BLaER1 treated with 17β-estradiol and CSF1 and Interleukin-3, amounts not matched to agents 10 nM and 100 nM (cell line): ENCODE data around the gene NEDD4L.
A peak's percentile ranks its signal among the peaks of the same experiment; 100 is the strongest.

ENCODE experiments used
- H3K27ac ChIP-seq, 11 experiments: shearing (Covaris generic); formaldehyde crosslinking; 2 replicates each; pipeline ENCODE4 v1.8.1; 2022
- H3K27me3 ChIP-seq, 11 experiments: shearing (Covaris generic); formaldehyde crosslinking; 2 replicates each; pipeline ENCODE4 v1.8.1; 2022
- H3K36me3 ChIP-seq, 11 experiments: shearing (Covaris generic); formaldehyde crosslinking; 2 replicates each; pipeline ENCODE4 v1.8.1; 2022
- H3K4me1 ChIP-seq, 10 experiments: shearing (Covaris generic); formaldehyde crosslinking; 2 replicates each; pipeline ENCODE4 v1.8.1; 2022
- H3K4me2 ChIP-seq, 11 experiments: shearing (Covaris generic); formaldehyde crosslinking; 2 replicates each; pipeline ENCODE4 v1.8.1; 2022
- H3K4me3 ChIP-seq, 10 experiments: shearing (Covaris generic); formaldehyde crosslinking; 2 replicates each; pipeline ENCODE4 v1.8.1; 2022
- H3K9ac ChIP-seq, 11 experiments: shearing (Covaris generic); formaldehyde crosslinking; 2 replicates each; pipeline ENCODE4 v1.8.1; 2022
- H3K9me3 ChIP-seq, 11 experiments: shearing (Covaris generic); formaldehyde crosslinking; replicated peaks in 1 of 11; 2 replicates each; pipeline ENCODE4 v1.8.1; 2022
- H4K20me1 ChIP-seq, 11 experiments: shearing (Covaris generic); formaldehyde crosslinking; 2 replicates each; pipeline ENCODE4 v1.8.1; 2022
- Cebpa-rat ChIP-seq, 11 experiments: shearing (Covaris generic); IDR thresholded peaks; 2 replicates each; pipeline ENCODE4 v1.8.1; 2022

Gene NEDD4L

GRCh38 chr18:58025205-58025604 is 18.8 kb upstream of the NEDD4L start:
- H3K9ac ChIP-seq, result no peak overlapping the region
- no peaks in the 10 kb centered on the region for H3K36me3 ChIP-seq
- TF ChIP-seq Cebpa-rat (IDR thresholded peaks at IDR 0.05), result peak in 3 of 11 experiments; percentile 21 to 62 (median 41); a peak in 3 of 22 replicates
- no peaks in the 10 kb centered on the region for H3K9me3 ChIP-seq
- no peaks in the 10 kb centered on the region for H3K27me3 ChIP-seq
- H3K4me3 ChIP-seq, result no peak overlapping the region
- H4K20me1 ChIP-seq, result no peaks in the 10 kb centered on the region
- no peak overlapping the region for H3K4me2 ChIP-seq
- H3K27ac ChIP-seq, result no peak overlapping the region
- H3K4me1 ChIP-seq, result no peaks in the 10 kb centered on the region

GRCh38 chr18:58025733-58026132 is 18.3 kb upstream of the NEDD4L start:
- H3K4me2 ChIP-seq, result no peak overlapping the region
- no peaks in the 10 kb centered on the region for H3K9me3 ChIP-seq
- no peaks in the 10 kb centered on the region for H4K20me1 ChIP-seq
- no peaks in the 10 kb centered on the region for H3K36me3 ChIP-seq
- no peak overlapping the region for H3K27ac ChIP-seq
- no peaks in the 10 kb centered on the region for H3K4me1 ChIP-seq
- H3K4me3 ChIP-seq, result no peak overlapping the region
- H3K27me3 ChIP-seq, result no peaks in the 10 kb centered on the region
- no peak overlapping the region for H3K9ac ChIP-seq
- TF ChIP-seq Cebpa-rat (IDR thresholded peaks at IDR 0.05), result no peak

- H4K20me1 ChIP-seq, result no peaks in the 10 kb centered on the region
- no peak for TF ChIP-seq Cebpa-rat (IDR thresholded peaks at IDR 0.05)
- no peaks in the 10 kb centered on the region for H3K9me3 ChIP-seq
- H3K4me1 ChIP-seq, result no peaks in the 10 kb centered on the region
- H3K9ac ChIP-seq, result no peak overlapping the region
- H3K4me2 ChIP-seq, result no peak overlapping the region
- no peak overlapping the region for H3K4me3 ChIP-seq
- H3K27me3 ChIP-seq, result no peaks in the 10 kb centered on the region
- H3K36me3 ChIP-seq, result no peaks in the 10 kb centered on the region
- H3K27ac ChIP-seq, result no peak overlapping the region
These were observed 17.6 kb upstream of the NEDD4L start for GRCh38 chr18:58026395-58026794.

- no peak overlapping the region for H3K27ac ChIP-seq
- no peaks in the 10 kb centered on the region for H4K20me1 ChIP-seq
- H3K4me2 ChIP-seq, result no peak overlapping the region
- H3K27me3 ChIP-seq, result no peaks in the 10 kb centered on the region
- no peak overlapping the region for H3K4me3 ChIP-seq
- no peaks in the 10 kb centered on the region for H3K36me3 ChIP-seq
- no peaks in the 10 kb centered on the region for H3K4me1 ChIP-seq
- no peak overlapping the region for H3K9ac ChIP-seq
- no peak for TF ChIP-seq Cebpa-rat (IDR thresholded peaks at IDR 0.05)
- H3K9me3 ChIP-seq, result no peaks in the 10 kb centered on the region
These were observed 17.2 kb upstream of the NEDD4L start for GRCh38 chr18:58026857-58027256.

GRCh38 chr18:58027341-58027740 is 16.7 kb upstream of the NEDD4L start:
- TF ChIP-seq Cebpa-rat (IDR thresholded peaks at IDR 0.05), result no peak
- H3K36me3 ChIP-seq, result no peaks in the 10 kb centered on the region
- H3K27ac ChIP-seq, result no peak overlapping the region

GRCh38 chr18:58028109-58028784 is 15.8 kb upstream of the NEDD4L start:
- H3K9me3 ChIP-seq, result no peaks in the 10 kb centered on the region
- no peaks in the 10 kb centered on the region for H3K36me3 ChIP-seq
- no peak overlapping the region for H3K4me3 ChIP-seq
- no peak overlapping the region for H3K27ac ChIP-seq
- no peaks in the 10 kb centered on the region for H3K27me3 ChIP-seq
- H3K4me2 ChIP-seq, result no peak overlapping the region
- no peak overlapping the region for H3K9ac ChIP-seq
- TF ChIP-seq Cebpa-rat (IDR thresholded peaks at IDR 0.05), result no peak
- no peaks in the 10 kb centered on the region for H4K20me1 ChIP-seq
- no peaks in the 10 kb centered on the region for H3K4me1 ChIP-seq

More at GRCh38 chr18:58027341-58027740, 16.7 kb upstream of the NEDD4L start:
- H3K27me3 ChIP-seq, result no peaks in the 10 kb centered on the region
- no peak overlapping the region for H3K4me3 ChIP-seq
- no peaks in the 10 kb centered on the region for H4K20me1 ChIP-seq
- H3K9me3 ChIP-seq, result no peaks in the 10 kb centered on the region
- no peak overlapping the region for H3K9ac ChIP-seq
- no peak overlapping the region for H3K4me2 ChIP-seq
- H3K4me1 ChIP-seq, result no peaks in the 10 kb centered on the region

GRCh38 chr18:58032233-58032632 is 11.8 kb upstream of the NEDD4L start:
- TF ChIP-seq Cebpa-rat (IDR thresholded peaks at IDR 0.05), result no peak
- Histone ChIP-seq H4K20me1 (no peaks in the 10 kb centered on the region), H3K27ac (no peak overlapping the region), H3K9me3 (no peaks in the 10 kb centered on the region), H3K36me3 (no peaks in the 10 kb centered on the region), H3K4me2 (no peak overlapping the region), H3K9ac (no peak overlapping the region), H3K4me3 (no peak overlapping the region), H3K4me1 (no peaks in the 10 kb centered on the region), H3K27me3 (no peaks in the 10 kb centered on the region)

- no peaks in the 10 kb centered on the region for H3K27me3 ChIP-seq
- H3K9ac ChIP-seq, result no peak overlapping the region
- no peaks in the 10 kb centered on the region for H3K36me3 ChIP-seq
- H3K4me1 ChIP-seq, result peaks cover 0 to 6% (median 0%) of the 10 kb centered on the region in 10 experiments; a peak in 7 of 20 replicates
- no peaks in the 10 kb centered on the region for H4K20me1 ChIP-seq
- no peak overlapping the region for H3K4me3 ChIP-seq
- no peak overlapping the region for H3K27ac ChIP-seq
- TF ChIP-seq Cebpa-rat (IDR thresholded peaks at IDR 0.05), result no peak
- H3K4me2 ChIP-seq, result no peak overlapping the region
- H3K9me3 ChIP-seq, result no peaks in the 10 kb centered on the region
These were observed 10.8 kb upstream of the NEDD4L start for GRCh38 chr18:58033216-58033615.

- no peak overlapping the region for H3K4me3 ChIP-seq
- no peak for TF ChIP-seq Cebpa-rat (IDR thresholded peaks at IDR 0.05)
- no peaks in the 10 kb centered on the region for H4K20me1 ChIP-seq
- no peaks in the 10 kb centered on the region for H3K27me3 ChIP-seq
- H3K36me3 ChIP-seq, result no peaks in the 10 kb centered on the region
- H3K9ac ChIP-seq, result no peak overlapping the region
- no peaks in the 10 kb centered on the region for H3K9me3 ChIP-seq
- no peak overlapping the region for H3K4me2 ChIP-seq
- H3K4me1 ChIP-seq, result peaks cover 0 to 10% (median 0%) of the 10 kb centered on the region in 10 experiments; a peak in 7 of 20 replicates
- no peak overlapping the region for H3K27ac ChIP-seq
These were observed 9.7 kb upstream of the NEDD4L start for GRCh38 chr18:58034370-58034769.

GRCh38 chr18:58037163-58037562 is 6.9 kb upstream of the NEDD4L start:
- no peak for TF ChIP-seq Cebpa-rat (IDR thresholded peaks at IDR 0.05)
- no peak overlapping the region for H3K9ac ChIP-seq
- no peaks in the 10 kb centered on the region for H3K27me3 ChIP-seq
- H3K27ac ChIP-seq, result no peak overlapping the region
- peaks cover 0 to 24% (median 12%) of the 10 kb centered on the region in 10 experiments; a peak in 14 of 20 replicates for H3K4me1 ChIP-seq
- no peaks in the 10 kb centered on the region for H3K9me3 ChIP-seq
- H3K36me3 ChIP-seq, result no peaks in the 10 kb centered on the region
- H3K4me3 ChIP-seq, result no peak overlapping the region
- H3K4me2 ChIP-seq, result no peak overlapping the region
- no peaks in the 10 kb centered on the region for H4K20me1 ChIP-seq
